K562 (cell line): ENCODE measurements around the gene TTC9C. TPM values are rescaled to one million over a fixed set of nuclear protein-coding genes. Genes with fewer than 3 reads are reported as not detected.

Experiments
- CREB5 ChIP-seq: fragments of 250-450 bp; sonication (Bioruptor Pico); IDR thresholded peaks from 2 replicates; pipeline ENCODE4 v1.5.0; 2020; ENCODE audit warnings: mild to moderate bottlenecking
- CTBP1 ChIP-seq: fragments of 450-650 bp; IDR thresholded peaks from 2 replicates; pipeline ENCODE4 v1.6.1; 2016; ENCODE audit warnings: borderline replicate concordance
- DDX20 ChIP-seq: fragments of 450-650 bp; IDR thresholded peaks from 2 replicates; pipeline ENCODE4 v1.6.1; 2016; ENCODE audit warnings: missing genetic modification characterization, low read depth, mild to moderate bottlenecking, missing compliant biosample characterization, moderate library complexity
- DPF2 ChIP-seq: fragments of 450-650 bp; IDR thresholded peaks from 2 replicates; pipeline ENCODE4 v1.6.1; 2016
- ELF4 ChIP-seq: fragments of 450-650 bp; formaldehyde crosslinking; IDR thresholded peaks from 2 replicates; pipeline ENCODE4 v1.4.0; 2022; ENCODE audit warnings: missing genetic modification characterization
- HDAC8 ChIP-seq: fragments of 450-650 bp; IDR thresholded peaks from 2 replicates; pipeline ENCODE4 v1.6.1; 2016; ENCODE audit warnings: mild to moderate bottlenecking, missing genetic modification characterization, moderate library complexity, missing compliant biosample characterization
- RCOR1 ChIP-seq, 2 experiments: IDR thresholded peaks; 2 replicates each; pipeline ENCODE4 v1.6.1; 2012; ENCODE audit warnings: low read depth in 2 of 2, low read length in 2 of 2, borderline replicate concordance in 1 of 2, improper control_type of control experiment in 1 of 2
- RNF2 ChIP-seq: sonication (generic); IDR thresholded peaks from 2 replicates; pipeline ENCODE4 v1.6.1; 2016
- SFPQ ChIP-seq: fragments of 200-400 bp; formaldehyde crosslinking; IDR thresholded peaks from 2 replicates; pipeline ENCODE4 v1.6.1; 2017; ENCODE audit warnings: mild to moderate bottlenecking, low read depth, low read length, moderate library complexity
- TFAM ChIP-seq: fragments of 250-450 bp; sonication (Bioruptor Pico); conservative IDR thresholded peaks from 2 replicates; pipeline ENCODE4 v1.5.0; 2021; ENCODE audit warnings: mild to moderate bottlenecking, moderate library complexity
- ZNF184 ChIP-seq: sonication (generic); formaldehyde crosslinking; IDR thresholded peaks from 2 replicates; pipeline ENCODE4 v1.5.0; 2020; ENCODE audit warnings: missing genetic modification reagents
- ZNF318 ChIP-seq, 2 experiments: fragments of 450-650 bp; IDR thresholded peaks; 2 replicates each; pipeline ENCODE4 v1.6.1; 2016; ENCODE audit warnings: mild to moderate bottlenecking in 2 of 2, borderline replicate concordance in 1 of 2, low read depth in 1 of 2, moderate library complexity in 1 of 2
- polyA plus RNA-seq, 8 experiments: library from polyadenylated mRNA; depleted of rRNA in 4 of 8; stranded (reverse) in 5 of 8; unstranded in 3 of 8; fragments of >200 nt; fragmentation: Nextera tagmentation in 2 of 8; fragmentation: Illumina TruSeq in 1 of 8; extraction: Ambion mirVana in 2 of 8; extraction: Trizol in 1 of 8; gene quantifications; 2 replicates each; pipeline versions ENCODE4 v1.2.1 to v1.2.3, GENCODE V29; 2011 to 2014; ENCODE audit warnings: inconsistent platforms in 1 of 8, missing spikeins in 1 of 8
- total RNA-seq, 7 experiments: library from RNA; depleted of rRNA in 6 of 7; stranded (reverse); fragments of >200 nt in 6 of 7; fragmentation: Illumina TruSeq in 2 of 7; extraction: Trizol in 2 of 7; gene quantifications; 2 replicates each; pipeline versions ENCODE4 v1.2.1 to v1.2.3, GENCODE V29; 2011 to 2021; ENCODE audit warnings: low replicate concordance in 1 of 7
- TF ChIP-seq, protein P1 (sequence below): sonication (generic); formaldehyde crosslinking; IDR thresholded peaks from 2 replicates; pipeline ENCODE4 v1.9.0; 2022; ENCODE audit warnings: mild to moderate bottlenecking, missing genetic modification reagents

The TTC9C gene
- total and polyA plus RNA-seq, 9 of the 15 experiments (the other 6 are each of a cell fraction or from before 2014, with no cell fraction given), result 32.8 to 59.0 (median 37.1) TPM

- TF ChIP-seq CREB5 (no peak), SFPQ (no peak), TFAM (no peak), CTBP1 (peak; percentile 21; the same call in 1 of the 2 replicates), DPF2 (no peak), ZNF184 (CRISPR knock-in tag) (no peak), DDX20 (tag) (no peak), ELF4 (CRISPR knock-in tag) (no peak), HDAC8 (no peak), RNF2 (no peak), RCOR1 (IDR thresholded peaks at IDR 0.05; ENCODE audit: borderline replicate concordance in 1 of 2, low read depth in 2 of 2, low read length in 2 of 2) (peak in 1 of 2 experiments; percentile 55; a peak in 2 of 4 replicates), ZNF318 (IDR thresholded peaks at IDR 0.05; ENCODE audit: borderline replicate concordance in 1 of 2, low read depth in 1 of 2) (no peak)
- TF ChIP-seq, protein P1, sequence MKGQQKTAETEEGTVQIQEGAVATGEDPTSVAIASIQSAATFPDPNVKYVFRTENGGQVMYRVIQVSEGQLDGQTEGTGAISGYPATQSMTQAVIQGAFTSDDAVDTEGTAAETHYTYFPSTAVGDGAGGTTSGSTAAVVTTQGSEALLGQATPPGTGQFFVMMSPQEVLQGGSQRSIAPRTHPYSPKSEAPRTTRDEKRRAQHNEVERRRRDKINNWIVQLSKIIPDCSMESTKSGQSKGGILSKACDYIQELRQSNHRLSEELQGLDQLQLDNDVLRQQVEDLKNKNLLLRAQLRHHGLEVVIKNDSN (CRISPR knock-in tag), result 0 out of 2 replicates have a peak, but pooled peaks have one; percentile 10
Measured at GRCh38 chr11:62694455-62695167, 33.7 kb upstream of the TTC9C start (continued).
